Ascending aorta (tissue), 1 donor: Measurements from ENCODE around the gene ATP6V1B1. TPM values are rescaled to one million over a fixed set of nuclear protein-coding genes. Genes with fewer than 3 reads are reported as not detected.

Experiments
- total RNA-seq: library from RNA; depleted of rRNA; stranded (reverse); fragments of >200 nt; gene quantifications from one replicate; pipeline ENCODE4 v1.1.0, GENCODE V29; 2016

The ATP6V1B1 gene
- total RNA-seq, 1 donor from 2014 or later = not detected

Other genes starting within 250 kb of the ATP6V1B1 start
- 10.2 TPM for gene ADD2, start 167.7 kb upstream of the ATP6V1B1 start, total RNA-seq
- not detected for gene FIGLA, start 145.3 kb upstream of the ATP6V1B1 start, total RNA-seq
- gene CLEC4F, start 115.3 kb upstream of the ATP6V1B1 start, total RNA-seq = not detected
- not detected for gene CD207, start 100.1 kb upstream of the ATP6V1B1 start, total RNA-seq
- 1.7 TPM for gene VAX2, start 35.3 kb upstream of the ATP6V1B1 start, total RNA-seq
- gene ANKRD53, start 42.7 kb downstream of the ATP6V1B1 start, total RNA-seq = 1.4 TPM
- gene TEX261, start 59.0 kb downstream of the ATP6V1B1 start, total RNA-seq = 133 TPM
- gene NAGK, start 132.7 kb downstream of the ATP6V1B1 start, total RNA-seq = 97.4 TPM
- 2.0 TPM for gene MCEE, start 194.3 kb downstream of the ATP6V1B1 start, total RNA-seq
- 23.0 TPM for gene MPHOSPH10, start 194.7 kb downstream of the ATP6V1B1 start, total RNA-seq